Psoas muscle (tissue), 8 donors: ENCODE measurements around the gene CACNA1S. TPM values are rescaled to one million over a fixed set of nuclear protein-coding genes. Genes with fewer than 3 reads are reported as not detected.

Experiments
- ATAC-seq, 4 donors: fragments of 200-7000 bp; cut with Tn5 transposase; one replicate each; pipeline ENCODE4 v1.9.1; 2020; ENCODE audit warnings: moderate library complexity in 3 of 4, mild to moderate bottlenecking in 2 of 4
- DNase-seq, 2 donors: peaks; one replicate each; pipeline ENCODE4 v3.0.0-alpha.2; 2020
- H3K27ac ChIP-seq: fragments of 200-600 bp; one replicate; pipeline ENCODE4 v1.8.0; 2022
- H3K27me3 ChIP-seq, 3 donors: fragments of 200-600 bp in 1 of 3; one replicate each; pipeline versions ENCODE4 v1.6.1 to v1.8.0; 2013 to 2022; ENCODE audit warnings: low read length in 2 of 3, mild to moderate bottlenecking in 2 of 3, moderate library complexity in 1 of 3; ENCODE audit not compliant: insufficient read depth in 3 of 3
- H3K36me3 ChIP-seq, 2 donors: fragments of 200-600 bp in 1 of 2; one replicate each; pipeline versions ENCODE4 v1.6.1 to v1.8.0; 2013 to 2022; ENCODE audit warnings: low read depth in 1 of 2, mild to moderate bottlenecking in 1 of 2, moderate library complexity in 1 of 2; ENCODE audit not compliant: insufficient read depth in 1 of 2
- H3K4me1 ChIP-seq: fragments of 200-600 bp; one replicate; pipeline ENCODE4 v1.8.0; 2022
- H3K4me3 ChIP-seq: fragments of 200-600 bp; one replicate; pipeline ENCODE4 v1.8.0; 2022; ENCODE audit warnings: mild to moderate bottlenecking
- H3K9me3 ChIP-seq: fragments of 200-600 bp; one replicate; pipeline ENCODE4 v1.8.0; 2022
- CTCF ChIP-seq: fragments of 200-600 bp; IDR thresholded peaks from one replicate; pipeline ENCODE4 v1.8.0; 2022; ENCODE audit warnings: antibody characterized with exemption
- WGBS, 3 donors: extraction: QIAGEN DNeasy Blood & Tissue Kit; methylation state at CpG; one replicate each; pipeline versions ENCODE4 v1.1.6 to v1.1.7; 2013; 5-methylcytosine and 5-hydroxymethylcytosine counted together
- intact Hi-C, 2 donors: fragments of 100-400 bp; cut with DNase I; formaldehyde crosslinking; loops; one replicate each; pipeline versions ENCODE4 v1.11.0 to v1.14.2; 2022
- polyA plus RNA-seq, 3 donors: library from polyadenylated mRNA; stranded (reverse); fragments of 200-250 nt; gene quantifications; one replicate each; pipeline ENCODE4 v1.2.3, GENCODE V29; 2013
- total RNA-seq, 4 donors: library from RNA; stranded (reverse); fragmentation: NEBNext Ultra II Directional in 2 of 4; extraction: Animal tissue kit (Norgen Biotek cat#: 25700) in 2 of 4; gene quantifications; one replicate each; pipeline versions ENCODE4 v1.2.1 to v1.2.4, GENCODE V29; 2021 to 2023
- donor health status: healthy with polysubstance abuse.
- donor health status: DM: no; HTN: no; CAD: no; lungs with moderate emphysema.
- donor health status: Bipolar disorder and iron deficiency.
- donor health status: healthy.
- donor health status: DM: yes; HTN: yes; CAD: no.
- donor health status: DM: no; HTN: no; CAD: no.
- donor health status: DM: no; HTN: no; CAD: no.
- donor health status: DM: yes; HTN: yes; CAD: no.

CACNA1S gene
- total and polyA plus RNA-seq, 7 donors, result 11.9 to 269 (median 56.3) TPM

GRCh38 chr1:201022820-201023516 lies 89.3 kb downstream of the CACNA1S start:
- Histone ChIP-seq H3K4me1 (peaks cover 18% of the 10 kb centered on the region), H3K9me3 (no peaks in the 10 kb centered on the region), H3K27me3 (no peaks in the 10 kb centered on the region), H3K27ac (no peak overlapping the region), H3K36me3 (no peaks in the 10 kb centered on the region), H3K4me3 (peak overlapping the region; percentile 66)
- ATAC-seq (peak in 1 of 4 donors; percentile 2), DNase-seq (no peak)
- TF ChIP-seq CTCF, result no peak
- 6 to 11% (median 8%) methylated on average over 40 to 56 of the region's 56 CpGs for WGBS, 3 donors
- intact Hi-C loops, result no loop called here

DNA sequence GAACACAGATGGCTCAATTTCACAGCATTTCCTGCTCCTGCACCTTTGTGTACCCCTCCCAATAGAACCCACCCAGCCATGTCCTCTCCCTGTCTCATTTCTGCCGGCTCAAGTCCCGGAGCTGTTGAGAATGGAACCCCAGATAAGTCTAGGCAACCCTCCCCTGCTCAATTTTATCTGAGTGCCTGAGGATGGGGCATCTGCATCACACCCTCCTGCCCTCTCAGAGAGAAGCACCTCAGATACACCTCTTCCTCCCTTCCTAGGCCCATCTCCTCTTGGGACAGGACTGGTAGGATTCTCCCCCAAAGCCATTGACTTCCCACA lies 89.8 kb downstream of the CACNA1S start:
- no peak overlapping the region for H3K27ac ChIP-seq
- H3K4me3 ChIP-seq, result peak overlapping the region; percentile 66
- H3K9me3 ChIP-seq, result no peaks in the 10 kb centered on the region
- ATAC-seq (no peak), DNase-seq (no peak)
- H3K27me3 ChIP-seq, result no peaks in the 10 kb centered on the region
- WGBS, 3 donors, result 83 to 96% (median 84%) methylated on average over 2 of the region's 2 CpGs
- no peaks in the 10 kb centered on the region for H3K36me3 ChIP-seq
- TF ChIP-seq CTCF, result no peak
- H3K4me1 ChIP-seq, result peaks cover 18% of the 10 kb centered on the region
- intact Hi-C loops, result no loop called here

DNA sequence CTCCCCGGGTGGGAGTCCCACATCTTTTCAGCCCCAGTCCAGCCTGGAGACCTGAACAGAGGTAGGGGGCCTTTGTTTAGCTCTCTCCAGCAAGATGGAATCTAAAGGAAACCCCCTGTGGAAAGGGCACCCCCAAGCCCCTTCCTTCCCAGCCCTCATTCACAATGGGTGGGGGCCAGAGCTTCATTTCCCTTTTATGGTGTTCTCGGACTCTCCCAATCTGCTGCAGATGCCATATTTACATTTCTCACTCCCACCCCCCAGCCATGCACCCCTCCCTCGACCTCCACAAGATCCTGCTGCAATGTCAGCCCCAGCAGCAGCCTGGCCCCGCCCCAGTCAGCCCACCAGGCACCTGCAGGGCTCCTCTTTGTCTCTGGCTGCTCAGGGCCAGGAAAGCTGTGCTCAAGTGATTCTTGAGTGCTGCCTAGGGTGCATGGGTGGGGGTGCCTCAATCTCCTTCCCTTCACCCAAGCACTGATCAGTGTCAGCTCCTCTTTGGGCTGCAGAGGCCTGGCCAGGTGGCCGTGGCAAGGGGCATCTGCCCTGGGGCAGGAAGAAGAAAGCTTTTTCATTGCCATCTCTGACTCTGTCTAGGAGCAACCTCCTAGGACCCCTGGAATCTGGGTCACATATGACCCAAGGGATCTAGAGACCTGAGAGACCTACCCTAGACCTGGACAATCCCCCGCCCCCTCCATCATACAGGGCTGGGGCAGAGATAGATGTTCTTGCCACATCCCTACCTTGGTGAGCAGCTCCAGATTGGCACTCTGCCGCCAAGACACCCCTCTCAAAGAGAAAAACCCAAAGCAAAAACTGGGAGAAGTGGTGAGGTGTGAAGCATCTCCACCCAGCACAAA lies 90.4 kb downstream of the CACNA1S start:
- H3K4me1 ChIP-seq, result peaks cover 20% of the 10 kb centered on the region
- no peaks in the 10 kb centered on the region for H3K36me3 ChIP-seq
- intact Hi-C loops, result no loop called here
- no peaks in the 10 kb centered on the region for H3K9me3 ChIP-seq
- no peak for DNase-seq
- H3K4me3 ChIP-seq, result no peak overlapping the region
- no peaks in the 10 kb centered on the region for H3K27me3 ChIP-seq
- WGBS, 3 donors, result 75 to 84% (median 79%) methylated on average over 7 of the region's 7 CpGs
- TF ChIP-seq CTCF, result no peak
- no peak for ATAC-seq
- no peak overlapping the region for H3K27ac ChIP-seq

- DNase-seq (no peak), ATAC-seq (no peak)
- no peak overlapping the region for H3K4me3 ChIP-seq
- no peaks in the 10 kb centered on the region for H3K27me3 ChIP-seq
- no peak for TF ChIP-seq CTCF
- intact Hi-C loops, result no loop called here
- no peak overlapping the region for H3K27ac ChIP-seq
- WGBS, 3 donors, result 67 to 73% (median 68%) methylated on average over 11 of the region's 11 CpGs
- no peaks in the 10 kb centered on the region for H3K9me3 ChIP-seq
- no peaks in the 10 kb centered on the region for H3K36me3 ChIP-seq
- peaks cover 20% of the 10 kb centered on the region for H3K4me1 ChIP-seq
These were observed 91.3 kb downstream of the CACNA1S start for GRCh38 chr1:201020721-201021629.
